ENCODE measurements around the gene LARGE1. TPM values are rescaled to one million over a fixed set of nuclear protein-coding genes. Genes with fewer than 3 reads are reported as not detected.

Gene LARGE1
- total RNA-seq, 1 experiment from 2014 or later = 1.5 TPM

DNA sequence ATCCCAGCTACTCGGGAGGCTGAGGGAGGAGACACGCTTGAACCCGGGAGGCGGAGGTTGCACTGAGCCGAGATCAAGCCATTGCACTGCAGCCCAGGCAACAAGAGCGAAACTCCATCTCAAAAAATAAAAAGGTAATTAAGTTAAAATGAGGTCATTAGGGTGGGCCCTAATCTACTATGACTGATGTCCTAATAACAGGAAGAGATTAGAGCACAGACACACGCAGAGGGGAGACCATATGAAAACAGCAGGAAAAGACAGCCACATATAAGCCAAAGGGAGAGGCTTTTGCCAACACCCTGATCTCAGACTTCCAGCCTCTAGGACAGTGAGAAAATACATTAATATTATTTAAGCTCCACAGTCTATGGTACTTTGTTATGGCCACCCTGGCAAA lies 17.3 kb downstream of the LARGE1 start:
- Histone ChIP-seq H3K27ac (ENCODE audit: low read depth, low read length) (no peak overlapping the region), H3K4me3 (replicated peaks in 1 of 2; ENCODE audit: low read depth in 1 of 2, low read length in 2 of 2) (no peak overlapping the region), H3K9me3 (ENCODE audit: control insufficient read depth in 1 of 2, insufficient read depth in 1 of 2, low read depth in 1 of 2, low read length in 2 of 2) (peaks cover 10 to 27% of the 10 kb centered on the region in 2 experiments; a peak in 2 of 4 replicates), H4K20me1 (ENCODE audit: insufficient read depth) (no peaks in the 10 kb centered on the region), H3K27me3 (ENCODE audit: insufficient read depth, low read length) (no peaks in the 10 kb centered on the region), H3K4me2 (ENCODE audit: low read length) (no peak overlapping the region), H2AFZ (ENCODE audit: low read depth, low read length, poor library complexity, severe bottlenecking) (no peak overlapping the region), H3K36me3 (ENCODE audit: control insufficient read depth in 1 of 2, insufficient read depth in 2 of 2, low read length in 2 of 2) (no peaks in the 10 kb centered on the region), H3K9ac (ENCODE audit: low read length) (no peak overlapping the region), H3K4me1 (ENCODE audit: control insufficient read depth in 1 of 2, insufficient read depth in 2 of 2, low read length in 2 of 2) (no peaks in the 10 kb centered on the region), H3K79me2 (ENCODE audit: insufficient read depth, low read length) (no peaks in the 10 kb centered on the region), H3K9me2 (ENCODE audit: insufficient read depth) (no peaks in the 10 kb centered on the region)
- ATAC-seq = no peak
- DNase-seq (ENCODE audit: low read depth, low spot score) = no peak
- CTCF ChIA-PET = no interaction called here
- BruUV-seq (replicated peaks) = no TSS peak
- intact Hi-C loops (cut with micrococcal nuclease) = no loop called here
- POLR2A ChIA-PET = no interaction called here
- TF ChIP-seq TCF7L2 (IDR thresholded peaks at IDR 0.05; ENCODE audit: borderline replicate concordance, extremely low read depth, insufficient read depth, insufficient read length) = no peak
- no peak for TF ChIP-seq EZH2 (IDR thresholded peaks at IDR 0.05)
- TF ChIP-seq SIN3A (IDR thresholded peaks at IDR 0.05; ENCODE audit: low read depth) = no peak
- no peak for TF ChIP-seq CEBPB (IDR thresholded peaks at IDR 0.05; ENCODE audit: low read depth)
- no peak for TF ChIP-seq ZNF274 (IDR thresholded peaks at IDR 0.05; ENCODE audit: low read depth, low read length)
- no peak for TF ChIP-seq RAD21 (IDR thresholded peaks at IDR 0.05; ENCODE audit: low read depth)
- no peak for TF ChIP-seq SRF (IDR thresholded peaks at IDR 0.05; ENCODE audit: low read depth)
- no peak for TF ChIP-seq POLR2A (IDR thresholded peaks at IDR 0.05; ENCODE audit: borderline replicate concordance, extremely low read depth, insufficient read depth, insufficient read length)
- RAD21 ChIA-PET (ENCODE audit: low non-redundant PET in 1 of 2, low total read pairs in 2 of 2, uncharacterized antibody in 2 of 2, unreplicated experiment in 2 of 2) = no interaction called here

- ChIA-PET POLR2A (no interaction called here), CTCF (no interaction called here), RAD21 (ENCODE audit: low non-redundant PET in 1 of 2, low total read pairs in 2 of 2, uncharacterized antibody in 2 of 2, unreplicated experiment in 2 of 2) (no interaction called here)
- intact Hi-C loops (cut with micrococcal nuclease) = no loop called here
- no peak overlapping the region for H2AFZ ChIP-seq (ENCODE audit: low read depth, low read length, poor library complexity, severe bottlenecking)
- no peaks in the 10 kb centered on the region for H3K79me2 ChIP-seq (ENCODE audit: insufficient read depth, low read length)
- no peak for ATAC-seq
- no peaks in the 10 kb centered on the region for H3K9me2 ChIP-seq (ENCODE audit: insufficient read depth)
- no TSS peak for BruUV-seq (replicated peaks)
- no peak overlapping the region for H3K9ac ChIP-seq (ENCODE audit: low read length)
- H3K9me3 ChIP-seq (ENCODE audit: control insufficient read depth in 1 of 2, insufficient read depth in 1 of 2, low read depth in 1 of 2, low read length in 2 of 2) = peaks cover 10 to 27% of the 10 kb centered on the region in 2 experiments; a peak in 2 of 4 replicates
- no peaks in the 10 kb centered on the region for H4K20me1 ChIP-seq (ENCODE audit: insufficient read depth)
- no peak for DNase-seq (ENCODE audit: low read depth, low spot score)
- no peaks in the 10 kb centered on the region for H3K27me3 ChIP-seq (ENCODE audit: insufficient read depth, low read length)
- no peak overlapping the region for H3K4me2 ChIP-seq (ENCODE audit: low read length)
- no peak overlapping the region for H3K27ac ChIP-seq (ENCODE audit: low read depth, low read length)
- no peaks in the 10 kb centered on the region for H3K4me1 ChIP-seq (ENCODE audit: control insufficient read depth in 1 of 2, insufficient read depth in 2 of 2, low read length in 2 of 2)
- TF ChIP-seq SP1 (IDR thresholded peaks at IDR 0.05; ENCODE audit: low read depth) (no peak), ZNF274 (IDR thresholded peaks at IDR 0.05; ENCODE audit: low read depth, low read length) (no peak), RAD21 (IDR thresholded peaks at IDR 0.05; ENCODE audit: low read depth) (no peak), CTCF (IDR thresholded peaks at IDR 0.05 in 2 of 3, conservative IDR thresholded peaks at IDR 0.05 in 1 of 3; ENCODE audit: borderline replicate concordance in 1 of 3, insufficient read depth in 1 of 3, low read depth in 2 of 3, low read length in 2 of 3) (no peak), YY1 (IDR thresholded peaks at IDR 0.05; ENCODE audit: extremely low read depth, insufficient replicate concordance, low read depth, low read length) (no peak), SRF (IDR thresholded peaks at IDR 0.05; ENCODE audit: low read depth) (no peak), POLR2AphosphoS5 (IDR thresholded peaks at IDR 0.05; ENCODE audit: low read depth, low read length) (no peak), JUND (IDR thresholded peaks at IDR 0.05) (no peak), SIN3A (IDR thresholded peaks at IDR 0.05; ENCODE audit: low read depth) (no peak), POLR2A (IDR thresholded peaks at IDR 0.05; ENCODE audit: borderline replicate concordance, extremely low read depth, insufficient read depth, insufficient read length) (no peak)
- TF ChIP-seq, protein P1, sequence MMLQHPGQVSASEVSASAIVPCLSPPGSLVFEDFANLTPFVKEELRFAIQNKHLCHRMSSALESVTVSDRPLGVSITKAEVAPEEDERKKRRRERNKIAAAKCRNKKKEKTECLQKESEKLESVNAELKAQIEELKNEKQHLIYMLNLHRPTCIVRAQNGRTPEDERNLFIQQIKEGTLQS (IDR thresholded peaks at IDR 0.05) = no peak
- TF ChIP-seq, protein P2, sequence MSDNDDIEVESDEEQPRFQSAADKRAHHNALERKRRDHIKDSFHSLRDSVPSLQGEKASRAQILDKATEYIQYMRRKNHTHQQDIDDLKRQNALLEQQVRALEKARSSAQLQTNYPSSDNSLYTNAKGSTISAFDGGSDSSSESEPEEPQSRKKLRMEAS (IDR thresholded peaks at IDR 0.05) = no peak
- no peaks in the 10 kb centered on the region for H3K36me3 ChIP-seq (ENCODE audit: control insufficient read depth in 1 of 2, insufficient read depth in 2 of 2, low read length in 2 of 2)
- no peak overlapping the region for H3K4me3 ChIP-seq (replicated peaks in 1 of 2; ENCODE audit: low read depth in 1 of 2, low read length in 2 of 2)
Measured at GRCh38 chr22:33902073-33902472, 18.2 kb downstream of the LARGE1 start.
